H9 (cell line): Measurements from ENCODE around the gene CD28. TPM values are rescaled to one million over a fixed set of nuclear protein-coding genes. Genes with fewer than 3 reads are reported as not detected.

Experiments used
- DNase-seq: peaks from one replicate; pipeline ENCODE4 v3.0.0-alpha.2; 2017
- H2AFZ ChIP-seq: one replicate; pipeline ENCODE4 v1.6.1; 2013; ENCODE audit warnings: mild to moderate bottlenecking, low read length, control low read depth, moderate library complexity
- H2AK5ac ChIP-seq: 2 replicates; pipeline ENCODE4 v1.6.1; 2013; ENCODE audit warnings: low read length, control low read depth, mixed read lengths; ENCODE audit not compliant: insufficient read length
- H2BK120ac ChIP-seq: one replicate; pipeline ENCODE4 v1.6.1; 2013; ENCODE audit warnings: low read depth, mild to moderate bottlenecking, low read length, control low read depth, inconsistent platforms; ENCODE audit not compliant: poor library complexity, severe bottlenecking
- H2BK12ac ChIP-seq: 2 replicates; pipeline ENCODE4 v1.6.1; 2013; ENCODE audit warnings: low read length, control low read depth, mixed read lengths, low read depth; ENCODE audit not compliant: insufficient read length
- H2BK15ac ChIP-seq: 2 replicates; pipeline ENCODE4 v1.6.1; 2013; ENCODE audit warnings: low read depth, low read length, control low read depth
- H2BK20ac ChIP-seq: one replicate; pipeline ENCODE4 v1.6.1; 2013; ENCODE audit warnings: low read depth, mild to moderate bottlenecking, low read length, control low read depth, inconsistent platforms; ENCODE audit not compliant: poor library complexity, severe bottlenecking
- H2BK5ac ChIP-seq: 2 replicates; pipeline ENCODE4 v1.6.1; 2013; ENCODE audit warnings: low read length, control low read depth, mixed read lengths; ENCODE audit not compliant: insufficient read length
- H3K14ac ChIP-seq: 2 replicates; pipeline ENCODE4 v1.6.1; 2013; ENCODE audit warnings: low read length, control low read depth; ENCODE audit not compliant: insufficient read depth
- H3K18ac ChIP-seq: 2 replicates; pipeline ENCODE4 v1.6.1; 2013; ENCODE audit warnings: low read depth, mild to moderate bottlenecking, mixed read lengths, low read length, control low read depth; ENCODE audit not compliant: insufficient read length
- H3K23ac ChIP-seq: 2 replicates; pipeline ENCODE4 v1.6.1; 2013; ENCODE audit warnings: low read length, control low read depth, mixed read lengths, low read depth; ENCODE audit not compliant: insufficient read length
- H3K23me2 ChIP-seq: 2 replicates; pipeline ENCODE4 v1.6.1; 2013; ENCODE audit warnings: low read depth, mild to moderate bottlenecking, mixed read lengths, low read length, control low read depth; ENCODE audit not compliant: insufficient read length, poor library complexity, severe bottlenecking
- H3K27ac ChIP-seq: 2 replicates; pipeline ENCODE4 v1.5.1; 2013; ENCODE audit warnings: low read length, control low read depth, mixed read lengths, low read depth; ENCODE audit not compliant: insufficient read length
- H3K27me3 ChIP-seq: 2 replicates; pipeline ENCODE4 v1.6.1; 2013; ENCODE audit warnings: low read length, control low read depth, inconsistent platforms; ENCODE audit not compliant: insufficient read depth
- H3K4ac ChIP-seq: 2 replicates; pipeline ENCODE4 v1.6.1; 2013; ENCODE audit warnings: low read depth, mild to moderate bottlenecking, control low read depth, inconsistent platforms, low read length, moderate library complexity
- H3K4me1 ChIP-seq: 2 replicates; pipeline ENCODE4 v1.6.1; 2013; ENCODE audit warnings: low read length, control low read depth, inconsistent platforms; ENCODE audit not compliant: insufficient read depth
- H3K4me2 ChIP-seq: 2 replicates; pipeline ENCODE4 v1.6.1; 2013; ENCODE audit warnings: low read length, control low read depth, mixed read lengths; ENCODE audit not compliant: insufficient read length, insufficient read depth
- H3K56ac ChIP-seq: 2 replicates; pipeline ENCODE4 v1.6.1; 2013; ENCODE audit warnings: low read depth, mild to moderate bottlenecking, mixed read lengths, low read length, control low read depth; ENCODE audit not compliant: insufficient read length
- H3K79me1 ChIP-seq: 2 replicates; pipeline ENCODE4 v1.6.1; 2013; ENCODE audit warnings: low read depth, mild to moderate bottlenecking, moderate library complexity, low read length, control low read depth, inconsistent platforms; ENCODE audit not compliant: insufficient read depth, poor library complexity, severe bottlenecking
- H3K79me2 ChIP-seq: 2 replicates; pipeline ENCODE4 v1.6.1; 2013; ENCODE audit warnings: low read length, control low read depth, inconsistent platforms; ENCODE audit not compliant: insufficient read depth
- H3K9ac ChIP-seq: 2 replicates; pipeline ENCODE4 v1.6.1; 2013; ENCODE audit warnings: low read length, control low read depth, mixed read lengths; ENCODE audit not compliant: insufficient read length; ENCODE audit errors: extremely low read depth
- H3K9me3 ChIP-seq: one replicate; pipeline ENCODE4 v1.6.1; 2013; ENCODE audit warnings: low read depth, low read length, inconsistent platforms; ENCODE audit not compliant: control insufficient read depth
- H3T11ph ChIP-seq: one replicate; pipeline ENCODE4 v1.6.1; 2013; ENCODE audit warnings: mild to moderate bottlenecking, low read length, control low read depth, inconsistent platforms
- H4K20me1 ChIP-seq: one replicate; pipeline ENCODE4 v1.6.1; 2013; ENCODE audit not compliant: control insufficient read depth, insufficient read length, insufficient read depth
- H4K5ac ChIP-seq: 2 replicates; pipeline ENCODE4 v1.6.1; 2013; ENCODE audit warnings: low read depth, mild to moderate bottlenecking, mixed read lengths, low read length, control low read depth; ENCODE audit not compliant: insufficient read length
- H4K8ac ChIP-seq: replicated peaks from 2 replicates; pipeline ENCODE4 v1.6.1; 2013; ENCODE audit warnings: low read length, control low read depth, mixed read lengths, low read depth; ENCODE audit not compliant: insufficient read length
- H4K91ac ChIP-seq: 2 replicates; pipeline ENCODE4 v1.6.1; 2013; ENCODE audit warnings: low read depth, mild to moderate bottlenecking, moderate library complexity, mixed read lengths, low read length, control low read depth; ENCODE audit not compliant: insufficient read length
- H3K27ac Mint-ChIP-seq, 3 experiments: 2 replicates in 2 of 3; 3 replicates in 1 of 3; pipeline ENCODE4 v1.8.0; 2020 to 2021; ENCODE audit warnings: mixed read lengths in 3 of 3, mild to moderate bottlenecking in 1 of 3, moderate library complexity in 1 of 3
- H3K27me3 Mint-ChIP-seq: 2 replicates; pipeline ENCODE4 v1.8.0; 2021; ENCODE audit warnings: low read depth, mild to moderate bottlenecking, moderate library complexity, mixed read lengths
- H3K36me3 Mint-ChIP-seq, 3 experiments: 2 replicates in 2 of 3; 3 replicates in 1 of 3; pipeline ENCODE4 v1.8.0; 2020 to 2021; ENCODE audit warnings: low read depth in 3 of 3, mixed read lengths in 3 of 3; ENCODE audit not compliant: insufficient read depth in 1 of 3
- H3K4me1 Mint-ChIP-seq, 2 experiments: 2 replicates each; pipeline ENCODE4 v1.8.0; 2020; ENCODE audit warnings: mixed read lengths in 2 of 2
- H3K4me3 Mint-ChIP-seq, 2 experiments: 2 replicates in 1 of 2; 3 replicates in 1 of 2; pipeline ENCODE4 v1.8.0; 2020 to 2021; ENCODE audit warnings: mild to moderate bottlenecking in 2 of 2, mixed read lengths in 2 of 2, moderate library complexity in 1 of 2
- H3K9me3 Mint-ChIP-seq, 2 experiments: 2 replicates in 1 of 2; 3 replicates in 1 of 2; pipeline ENCODE4 v1.8.0; 2020; ENCODE audit warnings: mild to moderate bottlenecking in 2 of 2, mixed read lengths in 2 of 2, moderate library complexity in 1 of 2
- CTCF ChIP-seq: fragments of 200-600 bp; sonication (generic); conservative IDR thresholded peaks from 3 replicates; pipeline ENCODE4 v1.8.0; 2021; ENCODE audit warnings: antibody characterized with exemption, mild to moderate bottlenecking
- WGBS: extraction: QIAGEN DNeasy Blood & Tissue Kit; methylation state at CpG from one replicate; pipeline ENCODE4 v1.1.7; 2013; ENCODE audit warnings: missing lambda C conversion rate, low lambda C conversion rate, mixed read lengths; ENCODE audit not compliant: insufficient read length; ENCODE audit errors: extremely low coverage; 5-methylcytosine and 5-hydroxymethylcytosine counted together
- total RNA-seq: library from RNA; stranded (reverse); gene quantifications from 2 replicates; pipeline ENCODE4 v1.2.1, GENCODE V29; 2021

Gene CD28
- total RNA-seq, 1 experiment from 2014 or later = not detected

GRCh38 chr2:203664029-203664755 is 42.2 kb upstream of the CD28 start:
- no peaks in the 10 kb centered on the region for H3K79me2 ChIP-seq
- no peaks in the 10 kb centered on the region for H3K36me3 Mint-ChIP-seq
- no peak overlapping the region for H3K9ac ChIP-seq
- no peaks in the 10 kb centered on the region for H3K27me3 Mint-ChIP-seq
- no peak overlapping the region for H3K56ac ChIP-seq
- no peak overlapping the region for H3T11ph ChIP-seq
- peak overlapping the region in 2 of 3 experiments; percentile 27 to 70; a peak in 3 of 7 replicates for H3K27ac Mint-ChIP-seq
- no peak overlapping the region for H3K23ac ChIP-seq
- no peak for DNase-seq
- H2BK5ac ChIP-seq = no peak overlapping the region
- H4K8ac ChIP-seq = no peak overlapping the region
- no peak overlapping the region for H2BK12ac ChIP-seq
- no peak overlapping the region for H3K18ac ChIP-seq
- no peak overlapping the region for H2AK5ac ChIP-seq
- no peaks in the 10 kb centered on the region for H3K23me2 ChIP-seq
- H3K4me3 Mint-ChIP-seq = peak overlapping the region in 1 of 2 experiments; percentile 53; a peak in 2 of 5 replicates
- H2AFZ ChIP-seq = no peak overlapping the region
- H3K27me3 ChIP-seq = no peaks in the 10 kb centered on the region
- no peak overlapping the region for H3K4me2 ChIP-seq
- no peak overlapping the region for H3K4ac ChIP-seq
- peaks cover 29 to 31% of the 10 kb centered on the region in 2 experiments for H3K4me1 Mint-ChIP-seq
- H3K27ac ChIP-seq = no peak overlapping the region
- H3K14ac ChIP-seq = no peak overlapping the region
- no peaks in the 10 kb centered on the region for H4K20me1 ChIP-seq
- H3K79me1 ChIP-seq = no peaks in the 10 kb centered on the region
- no peak overlapping the region for H4K91ac ChIP-seq
- H2BK120ac ChIP-seq = no peak overlapping the region
- no CpG with 5 or more reads among the region's 7 CpGs for WGBS
- no peaks in the 10 kb centered on the region; a peak in 1 of 5 replicates for H3K9me3 Mint-ChIP-seq
- no peaks in the 10 kb centered on the region for H3K9me3 ChIP-seq
- H2BK15ac ChIP-seq = no peak overlapping the region
- TF ChIP-seq CTCF = no peak
- H2BK20ac ChIP-seq = no peak overlapping the region
- H3K4me1 ChIP-seq = no peaks in the 10 kb centered on the region; the same call in 1 of the 2 replicates
- no peak overlapping the region for H4K5ac ChIP-seq
